NCI-H1694 treated with DMSO at 0.1 percent for 48 hours (cell line): Measurements from ENCODE around the gene OR9A2.

ENCODE experiments used
- DNase-seq: peaks from one replicate; lab custom pipeline; 2025; lab: John Stamatoyannopoulos, UW

Gene OR9A2

GRCh38 chr7:143027032-143027431, at the start of gene OR9A2:
Gene OR9A2 (minus strand): TSS chr7:143027132. CDS start chr7:143027132, 0 bp downstream.
- DNase-seq = no peak

- no peak for DNase-seq
Measured at GRCh38 chr7:143074141-143074540, 47.2 kb upstream of the OR9A2 start.

GRCh38 chr7:143073556-143073955, 46.6 kb upstream of the OR9A2 start:
- no peak for DNase-seq

GRCh38 chr7:143069912-143070500, 43.1 kb upstream of the OR9A2 start:
- no peak for DNase-seq

GRCh38 chr7:143068446-143068845, 41.5 kb upstream of the OR9A2 start:
- no peak for DNase-seq

- DNase-seq = no peak
Measured at GRCh38 chr7:143063741-143064140, 36.8 kb upstream of the OR9A2 start.

GRCh38 chr7:143055754-143056153, 28.8 kb upstream of the OR9A2 start:
- no peak for DNase-seq

GRCh38 chr7:143054621-143055020, 27.7 kb upstream of the OR9A2 start:
- DNase-seq = no peak

- DNase-seq = no peak
Measured at GRCh38 chr7:143052041-143052440, 25.1 kb upstream of the OR9A2 start, which contains the start of gene OR6V1. Gene OR6V1 (plus strand): TSS chr7:143052341. CDS start chr7:143052341, 0 bp downstream.

GRCh38 chr7:143050931-143051330, 24.0 kb upstream of the OR9A2 start:
- DNase-seq = no peak

GRCh38 chr7:143049362-143049761, 22.4 kb upstream of the OR9A2 start:
- DNase-seq = no peak

- no peak for DNase-seq
Measured at GRCh38 chr7:143048827-143049226, 21.9 kb upstream of the OR9A2 start.

- no peak for DNase-seq
Measured at GRCh38 chr7:143047326-143047725, 20.4 kb upstream of the OR9A2 start.

GRCh38 chr7:143046426-143046851, 19.5 kb upstream of the OR9A2 start:
- no peak for DNase-seq

- no peak for DNase-seq
Measured at GRCh38 chr7:143043391-143043790, 16.5 kb upstream of the OR9A2 start.

- DNase-seq = no peak
Measured at GRCh38 chr7:143042790-143043271, 15.9 kb upstream of the OR9A2 start.

GRCh38 chr7:143042159-143042789, 15.3 kb upstream of the OR9A2 start:
- DNase-seq = no peak

GRCh38 chr7:143041346-143041745, 14.4 kb upstream of the OR9A2 start:
- no peak for DNase-seq

GRCh38 chr7:143040209-143040715, 13.3 kb upstream of the OR9A2 start:
- DNase-seq = no peak

GRCh38 chr7:143038635-143039034, 11.7 kb upstream of the OR9A2 start:
- DNase-seq = no peak

GRCh38 chr7:143027683-143028082, 751 bp upstream of the OR9A2 start:
- no peak for DNase-seq

GRCh38 chr7:143025371-143025770, 1.6 kb downstream of the OR9A2 start:
- DNase-seq = no peak

GRCh38 chr7:143023047-143023446, 3.9 kb downstream of the OR9A2 start:
- DNase-seq = no peak

GRCh38 chr7:143018931-143019330, 8.0 kb downstream of the OR9A2 start:
- DNase-seq = no peak
